GM23338 (cell line): ENCODE data around the gene CLNK. TPM values are rescaled to one million over a fixed set of nuclear protein-coding genes. Genes with fewer than 3 reads are reported as not detected.

Source experiments
- ATAC-seq: fragments of 200-7000 bp; cut with Tn5 transposase; 3 replicates; pipeline ENCODE4 v1.9.1; 2020
- DNase-seq: peaks from one replicate; pipeline ENCODE4 v3.0.0-alpha.2; 2015; ENCODE audit warnings: low spot score
- H2AFZ ChIP-seq: fragments of 200-600 bp; sonication (generic); 2 replicates; pipeline ENCODE4 v1.8.0; 2016; ENCODE audit warnings: antibody characterized with exemption, mild to moderate bottlenecking, moderate library complexity
- H3F3A ChIP-seq: fragments of 200-600 bp; sonication (generic); replicated peaks from 2 replicates; pipeline ENCODE4 v1.8.0; 2017; ENCODE audit warnings: antibody characterized with exemption, mixed run types, low read depth
- H3K27ac ChIP-seq: fragments of 200-600 bp; sonication (generic); 2 replicates; pipeline ENCODE4 v1.6.1; 2016; ENCODE audit warnings: low read depth
- H3K27me3 ChIP-seq: fragments of 200-600 bp; sonication (generic); 2 replicates; pipeline ENCODE4 v1.8.0; 2016; ENCODE audit warnings: mild to moderate bottlenecking, mixed run types, moderate library complexity; ENCODE audit not compliant: insufficient read depth
- H3K36me3 ChIP-seq: fragments of 200-600 bp; sonication (generic); 2 replicates; pipeline ENCODE4 v1.8.0; 2016; ENCODE audit warnings: mild to moderate bottlenecking; ENCODE audit not compliant: insufficient read depth
- H3K4me1 ChIP-seq: fragments of 200-600 bp; sonication (generic); 2 replicates; pipeline ENCODE4 v1.8.0; 2016; ENCODE audit warnings: mild to moderate bottlenecking, moderate library complexity; ENCODE audit not compliant: insufficient read depth
- H3K4me2 ChIP-seq: fragments of 200-600 bp; sonication (generic); 2 replicates; pipeline ENCODE4 v1.7.1; 2017; ENCODE audit warnings: mixed run types
- H3K4me3 ChIP-seq: fragments of 200-600 bp; sonication (generic); 2 replicates; pipeline ENCODE4 v1.6.1; 2016; ENCODE audit warnings: mixed run types
- H3K79me2 ChIP-seq: fragments of 200-600 bp; sonication (generic); replicated peaks from 2 replicates; pipeline ENCODE4 v1.8.0; 2017; ENCODE audit warnings: mild to moderate bottlenecking; ENCODE audit not compliant: insufficient read depth
- H3K9me2 ChIP-seq: fragments of 200-600 bp; sonication (generic); 2 replicates; pipeline ENCODE4 v1.8.0; 2017; ENCODE audit not compliant: insufficient read depth
- H4K20me1 ChIP-seq: fragments of 200-600 bp; sonication (generic); replicated peaks from 2 replicates; pipeline ENCODE4 v1.8.0; 2017; ENCODE audit warnings: mild to moderate bottlenecking; ENCODE audit not compliant: insufficient read depth
- H3K27ac Mint-ChIP-seq: 2 replicates; pipeline ENCODE4 v1.8.0; 2020; ENCODE audit warnings: inconsistent platforms, mild to moderate bottlenecking, moderate library complexity, mixed read lengths
- H3K27me3 Mint-ChIP-seq: 3 replicates; pipeline ENCODE4 v1.8.0; 2022; ENCODE audit warnings: low read depth, mild to moderate bottlenecking, moderate library complexity, mixed read lengths, inconsistent platforms; ENCODE audit not compliant: insufficient read depth, poor library complexity
- H3K36me3 Mint-ChIP-seq: 3 replicates; pipeline ENCODE4 v1.8.0; 2021; ENCODE audit warnings: low read depth, mild to moderate bottlenecking, inconsistent platforms, moderate library complexity, mixed read lengths
- H3K4me1 Mint-ChIP-seq: 3 replicates; pipeline ENCODE4 v1.8.0; 2020; ENCODE audit warnings: mild to moderate bottlenecking, inconsistent platforms, mixed read lengths
- H3K4me3 Mint-ChIP-seq: 3 replicates; pipeline ENCODE4 v1.8.0; 2021; ENCODE audit warnings: moderate library complexity, mild to moderate bottlenecking, inconsistent platforms, mixed read lengths
- H3K9me3 Mint-ChIP-seq: 3 replicates; pipeline ENCODE4 v1.8.0; 2020; ENCODE audit warnings: moderate library complexity, mild to moderate bottlenecking, inconsistent platforms, mixed read lengths
- EZH2phosphoT487 ChIP-seq: fragments of 200-600 bp; sonication (generic); IDR thresholded peaks from one replicate; pipeline ENCODE4 v1.8.1; 2018; ENCODE audit warnings: antibody characterized with exemption; ENCODE audit not compliant: unreplicated experiment
- NANOG ChIP-seq: IDR thresholded peaks from 2 replicates; pipeline ENCODE4 v1.6.1; 2016; ENCODE audit warnings: antibody characterized with exemption, borderline replicate concordance
- STAT1 ChIP-seq: IDR thresholded peaks from one replicate; pipeline ENCODE4 v1.6.1; 2016; ENCODE audit warnings: antibody characterized with exemption; ENCODE audit not compliant: unreplicated experiment
- ZNF114 ChIP-seq: fragments of 250-450 bp; sonication (Bioruptor Pico); IDR thresholded peaks from 2 replicates; pipeline ENCODE4 v1.5.0; 2020; ENCODE audit warnings: mild to moderate bottlenecking, moderate library complexity
- ZNF331 ChIP-seq: fragments of 250-450 bp; sonication (Bioruptor Pico); IDR thresholded peaks from 2 replicates; pipeline ENCODE4 v1.5.0; 2020; ENCODE audit warnings: low read depth, mild to moderate bottlenecking, moderate library complexity
- polyA plus RNA-seq: library from polyadenylated mRNA; unstranded; fragments of >200 nt; fragmentation: Nextera tagmentation; extraction: Ambion mirVana; gene quantifications from 2 replicates; pipeline ENCODE4 v1.2.1, GENCODE V29; 2016
- total RNA-seq: library from RNA; depleted of rRNA; stranded (reverse); fragments of >200 nt; shearing (Covaris generic); gene quantifications from 2 replicates; pipeline ENCODE4 v1.2.3, GENCODE V29; 2014
- TF ChIP-seq, protein P1 (sequence below), 2 experiments: fragments of 200-600 bp in 1 of 2; sonication (generic) in 1 of 2; conservative IDR thresholded peaks; 2 replicates each; pipeline versions ENCODE4 v1.5.1 to v1.6.1; 2016 to 2017; ENCODE audit warnings: antibody characterized with exemption in 2 of 2, low read depth in 2 of 2, mild to moderate bottlenecking in 2 of 2, moderate library complexity in 1 of 2
- TF ChIP-seq, protein P2 (sequence below): fragments of 250-450 bp; sonication (Bioruptor Pico); IDR thresholded peaks from 2 replicates; pipeline ENCODE4 v1.5.0; 2020; ENCODE audit warnings: mild to moderate bottlenecking, moderate library complexity
- TF ChIP-seq, protein P3 (sequence below): IDR thresholded peaks from 2 replicates; pipeline ENCODE4 v1.6.1; 2016; ENCODE audit warnings: antibody characterized with exemption

CLNK gene
- total and polyA plus RNA-seq, 2 experiments from 2014 or later: not detected

DNA sequence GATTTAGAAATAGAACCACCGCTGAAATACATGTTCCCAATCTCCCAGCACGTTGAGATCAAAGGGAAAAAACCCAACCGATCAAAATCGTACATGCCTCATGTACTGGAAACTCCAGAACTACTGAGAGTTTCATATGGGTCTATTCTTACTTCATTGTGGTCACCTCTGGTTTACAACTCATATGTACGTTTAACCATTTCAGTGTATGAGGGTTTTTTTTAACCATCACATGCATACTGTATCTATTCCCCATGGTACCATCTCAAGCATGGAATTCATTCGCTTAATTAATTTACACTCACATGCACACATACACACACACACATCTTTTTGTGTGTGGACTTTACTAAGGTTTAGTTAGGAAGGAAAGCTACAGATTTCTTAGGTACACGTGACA is 46.0 kb upstream of the CLNK start:
- H3K27me3 Mint-ChIP-seq: peaks cover 2% of the 10 kb centered on the region
- Histone ChIP-seq H3K36me3 (no peaks in the 10 kb centered on the region), H3F3A (no peaks in the 10 kb centered on the region), H2AFZ (no peak overlapping the region), H3K27ac (no peak overlapping the region), H4K20me1 (no peaks in the 10 kb centered on the region), H3K4me1 (no peaks in the 10 kb centered on the region), H3K79me2 (no peaks in the 10 kb centered on the region), H3K27me3 (no peaks in the 10 kb centered on the region), H3K9me2 (no peaks in the 10 kb centered on the region), H3K4me3 (no peak overlapping the region), H3K4me2 (no peak overlapping the region)
- no peaks in the 10 kb centered on the region for H3K9me3 Mint-ChIP-seq
- TF ChIP-seq ZNF331 (CRISPR knock-in tag): no peak
- no peak for TF ChIP-seq ZNF114 (CRISPR knock-in tag)
- no peak for TF ChIP-seq NANOG
- TF ChIP-seq STAT1: no peak
- TF ChIP-seq, protein P1, sequence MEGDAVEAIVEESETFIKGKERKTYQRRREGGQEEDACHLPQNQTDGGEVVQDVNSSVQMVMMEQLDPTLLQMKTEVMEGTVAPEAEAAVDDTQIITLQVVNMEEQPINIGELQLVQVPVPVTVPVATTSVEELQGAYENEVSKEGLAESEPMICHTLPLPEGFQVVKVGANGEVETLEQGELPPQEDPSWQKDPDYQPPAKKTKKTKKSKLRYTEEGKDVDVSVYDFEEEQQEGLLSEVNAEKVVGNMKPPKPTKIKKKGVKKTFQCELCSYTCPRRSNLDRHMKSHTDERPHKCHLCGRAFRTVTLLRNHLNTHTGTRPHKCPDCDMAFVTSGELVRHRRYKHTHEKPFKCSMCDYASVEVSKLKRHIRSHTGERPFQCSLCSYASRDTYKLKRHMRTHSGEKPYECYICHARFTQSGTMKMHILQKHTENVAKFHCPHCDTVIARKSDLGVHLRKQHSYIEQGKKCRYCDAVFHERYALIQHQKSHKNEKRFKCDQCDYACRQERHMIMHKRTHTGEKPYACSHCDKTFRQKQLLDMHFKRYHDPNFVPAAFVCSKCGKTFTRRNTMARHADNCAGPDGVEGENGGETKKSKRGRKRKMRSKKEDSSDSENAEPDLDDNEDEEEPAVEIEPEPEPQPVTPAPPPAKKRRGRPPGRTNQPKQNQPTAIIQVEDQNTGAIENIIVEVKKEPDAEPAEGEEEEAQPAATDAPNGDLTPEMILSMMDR (conservative IDR thresholded peaks at IDR 0.05; ENCODE audit: low read depth in 2 of 2): no peak
- no peak for TF ChIP-seq EZH2phosphoT487
- TF ChIP-seq, protein P2, sequence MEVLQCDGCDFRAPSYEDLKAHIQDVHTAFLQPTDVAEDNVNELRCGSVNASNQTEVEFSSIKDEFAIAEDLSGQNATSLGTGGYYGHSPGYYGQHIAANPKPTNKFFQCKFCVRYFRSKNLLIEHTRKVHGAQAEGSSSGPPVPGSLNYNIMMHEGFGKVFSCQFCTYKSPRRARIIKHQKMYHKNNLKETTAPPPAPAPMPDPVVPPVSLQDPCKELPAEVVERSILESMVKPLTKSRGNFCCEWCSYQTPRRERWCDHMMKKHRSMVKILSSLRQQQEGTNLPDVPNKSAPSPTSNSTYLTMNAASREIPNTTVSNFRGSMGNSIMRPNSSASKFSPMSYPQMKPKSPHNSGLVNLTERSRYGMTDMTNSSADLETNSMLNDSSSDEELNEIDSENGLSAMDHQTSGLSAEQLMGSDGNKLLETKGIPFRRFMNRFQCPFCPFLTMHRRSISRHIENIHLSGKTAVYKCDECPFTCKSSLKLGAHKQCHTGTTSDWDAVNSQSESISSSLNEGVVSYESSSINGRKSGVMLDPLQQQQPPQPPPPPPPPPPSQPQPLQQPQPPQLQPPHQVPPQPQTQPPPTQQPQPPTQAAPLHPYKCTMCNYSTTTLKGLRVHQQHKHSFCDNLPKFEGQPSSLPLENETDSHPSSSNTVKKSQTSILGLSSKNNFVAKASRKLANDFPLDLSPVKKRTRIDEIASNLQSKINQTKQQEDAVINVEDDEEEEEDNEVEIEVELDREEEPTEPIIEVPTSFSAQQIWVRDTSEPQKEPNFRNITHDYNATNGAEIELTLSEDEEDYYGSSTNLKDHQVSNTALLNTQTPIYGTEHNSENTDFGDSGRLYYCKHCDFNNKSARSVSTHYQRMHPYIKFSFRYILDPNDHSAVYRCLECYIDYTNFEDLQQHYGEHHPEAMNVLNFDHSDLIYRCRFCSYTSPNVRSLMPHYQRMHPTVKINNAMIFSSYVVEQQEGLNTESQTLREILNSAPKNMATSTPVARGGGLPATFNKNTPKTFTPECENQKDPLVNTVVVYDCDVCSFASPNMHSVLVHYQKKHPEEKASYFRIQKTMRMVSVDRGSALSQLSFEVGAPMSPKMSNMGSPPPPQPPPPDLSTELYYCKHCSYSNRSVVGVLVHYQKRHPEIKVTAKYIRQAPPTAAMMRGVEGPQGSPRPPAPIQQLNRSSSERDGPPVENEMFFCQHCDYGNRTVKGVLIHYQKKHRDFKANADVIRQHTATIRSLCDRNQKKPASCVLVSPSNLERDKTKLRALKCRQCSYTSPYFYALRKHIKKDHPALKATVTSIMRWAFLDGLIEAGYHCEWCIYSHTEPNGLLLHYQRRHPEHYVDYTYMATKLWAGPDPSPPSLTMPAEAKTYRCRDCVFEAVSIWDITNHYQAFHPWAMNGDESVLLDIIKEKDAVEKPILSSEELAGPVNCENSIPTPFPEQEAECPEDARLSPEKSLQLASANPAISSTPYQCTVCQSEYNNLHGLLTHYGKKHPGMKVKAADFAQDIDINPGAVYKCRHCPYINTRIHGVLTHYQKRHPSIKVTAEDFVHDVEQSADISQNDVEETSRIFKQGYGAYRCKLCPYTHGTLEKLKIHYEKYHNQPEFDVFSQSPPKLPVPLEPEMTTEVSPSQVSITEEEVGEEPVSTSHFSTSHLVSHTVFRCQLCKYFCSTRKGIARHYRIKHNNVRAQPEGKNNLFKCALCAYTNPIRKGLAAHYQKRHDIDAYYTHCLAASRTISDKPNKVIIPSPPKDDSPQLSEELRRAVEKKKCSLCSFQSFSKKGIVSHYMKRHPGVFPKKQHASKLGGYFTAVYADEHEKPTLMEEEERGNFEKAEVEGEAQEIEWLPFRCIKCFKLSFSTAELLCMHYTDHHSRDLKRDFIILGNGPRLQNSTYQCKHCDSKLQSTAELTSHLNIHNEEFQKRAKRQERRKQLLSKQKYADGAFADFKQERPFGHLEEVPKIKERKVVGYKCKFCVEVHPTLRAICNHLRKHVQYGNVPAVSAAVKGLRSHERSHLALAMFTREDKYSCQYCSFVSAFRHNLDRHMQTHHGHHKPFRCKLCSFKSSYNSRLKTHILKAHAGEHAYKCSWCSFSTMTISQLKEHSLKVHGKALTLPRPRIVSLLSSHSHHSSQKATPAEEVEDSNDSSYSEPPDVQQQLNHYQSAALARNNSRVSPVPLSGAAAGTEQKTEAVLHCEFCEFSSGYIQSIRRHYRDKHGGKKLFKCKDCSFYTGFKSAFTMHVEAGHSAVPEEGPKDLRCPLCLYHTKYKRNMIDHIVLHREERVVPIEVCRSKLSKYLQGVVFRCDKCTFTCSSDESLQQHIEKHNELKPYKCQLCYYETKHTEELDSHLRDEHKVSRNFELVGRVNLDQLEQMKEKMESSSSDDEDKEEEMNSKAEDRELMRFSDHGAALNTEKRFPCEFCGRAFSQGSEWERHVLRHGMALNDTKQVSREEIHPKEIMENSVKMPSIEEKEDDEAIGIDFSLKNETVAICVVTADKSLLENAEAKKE (CRISPR knock-in tag): no peak
- TF ChIP-seq, protein P3, sequence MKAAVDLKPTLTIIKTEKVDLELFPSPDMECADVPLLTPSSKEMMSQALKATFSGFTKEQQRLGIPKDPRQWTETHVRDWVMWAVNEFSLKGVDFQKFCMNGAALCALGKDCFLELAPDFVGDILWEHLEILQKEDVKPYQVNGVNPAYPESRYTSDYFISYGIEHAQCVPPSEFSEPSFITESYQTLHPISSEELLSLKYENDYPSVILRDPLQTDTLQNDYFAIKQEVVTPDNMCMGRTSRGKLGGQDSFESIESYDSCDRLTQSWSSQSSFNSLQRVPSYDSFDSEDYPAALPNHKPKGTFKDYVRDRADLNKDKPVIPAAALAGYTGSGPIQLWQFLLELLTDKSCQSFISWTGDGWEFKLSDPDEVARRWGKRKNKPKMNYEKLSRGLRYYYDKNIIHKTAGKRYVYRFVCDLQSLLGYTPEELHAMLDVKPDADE: no peak
- H3K27ac Mint-ChIP-seq: no peak overlapping the region
- H3K36me3 Mint-ChIP-seq: no peaks in the 10 kb centered on the region
- peaks cover 15% of the 10 kb centered on the region for H3K4me1 Mint-ChIP-seq
- DNase-seq (no peak), ATAC-seq (no peak)
- no peak overlapping the region for H3K4me3 Mint-ChIP-seq
